Osteoblast (primary cell): ENCODE measurements around the gene ARHGAP8. TPM values are rescaled to one million over a fixed set of nuclear protein-coding genes. Genes with fewer than 3 reads are reported as not detected.

Source experiments
- DNase-seq: peaks from one replicate; pipeline ENCODE4 v3.0.0; 2011; ENCODE audit warnings: low spot score, mixed read lengths; ENCODE audit not compliant: insufficient read length; ENCODE audit errors: missing footprints
- H2AFZ ChIP-seq: 2 replicates; pipeline ENCODE4 v1.6.0; 2011; ENCODE audit warnings: mild to moderate bottlenecking, low read length
- H3K27ac ChIP-seq: 2 replicates; pipeline ENCODE4 v1.5.1; 2011; ENCODE audit warnings: mild to moderate bottlenecking, low read depth, low read length, moderate library complexity
- H3K27me3 ChIP-seq: 2 replicates; pipeline ENCODE4 v1.6.0; 2012; ENCODE audit warnings: mild to moderate bottlenecking, control low read depth, inconsistent platforms, low read length, moderate library complexity; ENCODE audit not compliant: insufficient read depth
- H3K36me3 ChIP-seq: 2 replicates; pipeline ENCODE4 v1.5.1; 2011; ENCODE audit warnings: mild to moderate bottlenecking, low read length, control low read depth, moderate library complexity; ENCODE audit not compliant: insufficient read depth
- H3K4me1 ChIP-seq: 2 replicates; pipeline ENCODE4 v1.5.1; 2011; ENCODE audit warnings: mild to moderate bottlenecking, low read length, control low read depth, moderate library complexity; ENCODE audit not compliant: insufficient read depth
- H3K4me2 ChIP-seq: 2 replicates; pipeline ENCODE4 v1.6.0; 2011; ENCODE audit warnings: mild to moderate bottlenecking, low read length; ENCODE audit not compliant: insufficient read depth
- H3K4me3 ChIP-seq: fragments of 200-600 bp; sonication (generic); 3 replicates; pipeline ENCODE4 v1.5.1; 2012; ENCODE audit warnings: mild to moderate bottlenecking, low read length, inconsistent platforms; ENCODE audit not compliant: insufficient read depth
- H3K79me2 ChIP-seq: 2 replicates; pipeline ENCODE4 v1.6.0; 2012; ENCODE audit warnings: mild to moderate bottlenecking, low read length, control low read depth, inconsistent platforms; ENCODE audit not compliant: insufficient read depth
- H3K9me3 ChIP-seq: 2 replicates; pipeline ENCODE4 v1.5.1; 2011; ENCODE audit warnings: low read depth, low read length, control low read depth
- H4K20me1 ChIP-seq: 2 replicates; pipeline ENCODE4 v1.6.0; 2012; ENCODE audit warnings: mild to moderate bottlenecking, low read length, control low read depth; ENCODE audit not compliant: insufficient read depth
- total RNA-seq: library from RNA; depleted of rRNA; stranded (reverse); fragments of >200 nt; gene quantifications from 2 replicates; pipeline ENCODE4 v1.2.3, GENCODE V29; 2012
- TF ChIP-seq, protein P1 (sequence below): IDR thresholded peaks from 2 replicates; pipeline ENCODE4 v1.5.1; 2011; ENCODE audit warnings: mild to moderate bottlenecking, low read depth, low read length, moderate library complexity; ENCODE audit errors: extremely low read depth

Gene ARHGAP8
- total RNA-seq, 1 donor: 0.36 TPM

DNA sequence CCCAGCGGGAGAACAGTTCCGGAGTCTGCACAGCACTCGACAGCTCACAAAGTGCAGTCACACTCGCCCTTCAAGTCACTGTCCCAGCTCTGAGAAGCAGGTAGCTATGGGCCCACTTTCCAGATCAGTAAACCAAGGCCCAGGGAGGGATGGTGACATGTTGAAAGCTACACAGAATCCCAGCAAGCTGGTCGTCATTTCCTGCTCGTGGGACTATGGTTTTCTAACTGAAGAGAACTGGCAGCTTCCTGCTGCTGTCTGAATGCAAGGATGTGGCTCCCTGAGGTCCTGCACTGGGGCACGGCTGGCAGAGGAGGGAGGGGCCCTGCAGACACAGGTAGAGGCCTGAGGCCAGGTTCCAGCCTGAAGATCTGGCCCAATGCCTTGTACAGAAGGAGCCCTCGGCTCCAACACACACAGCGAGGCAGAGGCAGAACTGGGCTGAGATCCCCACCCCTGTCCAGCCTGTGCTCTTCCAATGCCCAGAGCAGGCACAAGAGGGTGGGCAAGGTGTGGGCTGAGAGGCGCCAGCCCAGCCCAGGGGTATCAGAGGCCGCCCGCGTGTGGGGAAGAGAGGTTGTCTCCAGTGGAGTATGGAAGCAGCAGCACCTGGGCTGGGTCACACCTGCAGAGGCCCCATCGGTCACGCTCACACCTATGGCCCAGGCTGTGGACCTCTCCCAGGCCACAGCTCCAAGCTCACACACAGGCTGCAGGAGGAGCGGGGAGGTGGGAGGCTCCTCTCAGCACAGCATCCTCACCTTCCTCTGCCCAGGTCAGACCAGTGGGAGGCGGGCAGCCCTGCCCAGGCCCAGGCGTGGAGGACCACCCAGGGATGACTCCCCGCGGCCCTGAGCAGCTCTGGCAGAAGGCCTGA is 138.3 kb downstream of the ARHGAP8 start:
- no peaks in the 10 kb centered on the region for H3K79me2 ChIP-seq
- no peak overlapping the region for H2AFZ ChIP-seq
- no peak overlapping the region for H3K4me3 ChIP-seq
- no peak overlapping the region for H3K4me2 ChIP-seq
- no peak overlapping the region for H3K27ac ChIP-seq
- no peaks in the 10 kb centered on the region for H3K36me3 ChIP-seq
- peak; percentile 59 for DNase-seq
- H3K4me1 ChIP-seq: no peaks in the 10 kb centered on the region
- no peaks in the 10 kb centered on the region for H4K20me1 ChIP-seq
- TF ChIP-seq, protein P1, sequence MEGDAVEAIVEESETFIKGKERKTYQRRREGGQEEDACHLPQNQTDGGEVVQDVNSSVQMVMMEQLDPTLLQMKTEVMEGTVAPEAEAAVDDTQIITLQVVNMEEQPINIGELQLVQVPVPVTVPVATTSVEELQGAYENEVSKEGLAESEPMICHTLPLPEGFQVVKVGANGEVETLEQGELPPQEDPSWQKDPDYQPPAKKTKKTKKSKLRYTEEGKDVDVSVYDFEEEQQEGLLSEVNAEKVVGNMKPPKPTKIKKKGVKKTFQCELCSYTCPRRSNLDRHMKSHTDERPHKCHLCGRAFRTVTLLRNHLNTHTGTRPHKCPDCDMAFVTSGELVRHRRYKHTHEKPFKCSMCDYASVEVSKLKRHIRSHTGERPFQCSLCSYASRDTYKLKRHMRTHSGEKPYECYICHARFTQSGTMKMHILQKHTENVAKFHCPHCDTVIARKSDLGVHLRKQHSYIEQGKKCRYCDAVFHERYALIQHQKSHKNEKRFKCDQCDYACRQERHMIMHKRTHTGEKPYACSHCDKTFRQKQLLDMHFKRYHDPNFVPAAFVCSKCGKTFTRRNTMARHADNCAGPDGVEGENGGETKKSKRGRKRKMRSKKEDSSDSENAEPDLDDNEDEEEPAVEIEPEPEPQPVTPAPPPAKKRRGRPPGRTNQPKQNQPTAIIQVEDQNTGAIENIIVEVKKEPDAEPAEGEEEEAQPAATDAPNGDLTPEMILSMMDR: no peak
- H3K27me3 ChIP-seq: no peaks in the 10 kb centered on the region
- H3K9me3 ChIP-seq: no peaks in the 10 kb centered on the region

DNA sequence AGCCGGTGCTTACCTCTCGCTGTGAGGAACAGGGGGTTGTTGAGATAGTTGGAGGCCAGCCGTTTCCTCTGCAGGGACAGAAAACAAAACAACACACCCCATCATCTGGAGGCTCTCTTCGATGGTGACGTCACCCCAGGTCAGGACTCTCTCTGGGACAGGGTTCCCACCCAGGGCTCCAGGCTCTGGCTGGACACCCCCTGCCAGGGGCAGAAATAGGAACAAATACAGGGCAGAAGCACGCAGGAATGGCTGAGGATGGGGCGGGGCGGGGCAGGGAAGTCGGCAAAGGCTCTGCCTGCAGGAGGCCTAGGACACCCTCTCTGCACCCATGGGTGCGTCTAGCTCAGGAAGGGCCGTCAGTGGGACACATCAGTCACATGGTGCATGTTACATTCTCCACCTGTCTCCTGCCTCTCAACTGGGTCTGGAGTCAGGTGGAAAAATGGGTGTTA is 138.9 kb downstream of the ARHGAP8 start:
- H3K4me1 ChIP-seq: no peaks in the 10 kb centered on the region
- no peak overlapping the region for H3K4me3 ChIP-seq
- TF ChIP-seq, protein P1: no peak
- no peak overlapping the region for H3K4me2 ChIP-seq
- H3K27ac ChIP-seq: no peak overlapping the region
- H4K20me1 ChIP-seq: no peaks in the 10 kb centered on the region
- H3K36me3 ChIP-seq: no peaks in the 10 kb centered on the region
- no peaks in the 10 kb centered on the region for H3K79me2 ChIP-seq
- no peaks in the 10 kb centered on the region for H3K27me3 ChIP-seq
- no peaks in the 10 kb centered on the region for H3K9me3 ChIP-seq
- no peak overlapping the region for H2AFZ ChIP-seq
- DNase-seq: peak; percentile 64

DNA sequence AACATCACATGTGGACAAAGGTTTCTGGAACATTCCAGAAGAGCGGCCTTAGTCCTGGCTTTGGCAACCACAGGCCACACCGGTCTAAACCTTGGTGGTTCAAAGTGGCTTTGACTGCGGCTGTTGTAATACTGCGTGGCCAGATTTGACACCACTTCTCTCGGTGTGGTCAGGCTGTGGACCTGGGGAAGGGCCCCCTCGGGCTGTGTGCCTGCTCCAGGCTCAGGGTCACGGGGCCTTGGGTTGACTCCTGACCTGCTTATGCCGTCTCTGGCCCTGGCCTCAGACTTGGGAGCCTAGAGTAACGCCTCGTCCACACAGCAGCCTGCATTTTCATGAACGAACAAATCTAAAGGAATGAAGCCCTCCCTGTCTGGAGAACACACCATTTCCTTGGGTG is 139.4 kb downstream of the ARHGAP8 start:
- TF ChIP-seq, protein P1: no peak
- Histone ChIP-seq H3K4me1 (no peaks in the 10 kb centered on the region), H3K27ac (no peak overlapping the region), H2AFZ (no peak overlapping the region), H3K4me2 (no peak overlapping the region), H3K9me3 (no peaks in the 10 kb centered on the region), H4K20me1 (no peaks in the 10 kb centered on the region), H3K79me2 (no peaks in the 10 kb centered on the region), H3K27me3 (no peaks in the 10 kb centered on the region), H3K4me3 (no peak overlapping the region), H3K36me3 (no peaks in the 10 kb centered on the region)
- peak; percentile 75 for DNase-seq

GRCh38 chr22:44892243-44892642 is 139.9 kb downstream of the ARHGAP8 start:
- Histone ChIP-seq H3K4me3 (no peak overlapping the region), H3K36me3 (no peaks in the 10 kb centered on the region), H2AFZ (no peak overlapping the region), H3K79me2 (no peaks in the 10 kb centered on the region), H3K27ac (no peak overlapping the region), H3K4me1 (no peaks in the 10 kb centered on the region), H3K4me2 (no peak overlapping the region), H3K9me3 (no peaks in the 10 kb centered on the region), H4K20me1 (no peaks in the 10 kb centered on the region), H3K27me3 (no peaks in the 10 kb centered on the region)
- TF ChIP-seq, protein P1: no peak
- no peak for DNase-seq
